Panc1 (cell line): Measurements from ENCODE around the gene EPN1.

ENCODE experiments used
- POLR2AphosphoS5 ChIP-seq: IDR thresholded peaks from 2 replicates; pipeline ENCODE4 v1.6.1; 2012; ENCODE audit warnings: mild to moderate bottlenecking, low read depth, low read length, moderate library complexity
- SIN3A ChIP-seq: IDR thresholded peaks from 2 replicates; pipeline ENCODE4 v1.6.1; 2012; ENCODE audit warnings: low read depth, mild to moderate bottlenecking, low read length, moderate library complexity, borderline replicate concordance; ENCODE audit not compliant: insufficient read depth
- TF ChIP-seq, protein P1 (sequence below): fragments of 450-650 bp; IDR thresholded peaks from 2 replicates; pipeline ENCODE4 v1.5.1; 2017; ENCODE audit warnings: mild to moderate bottlenecking
- TF ChIP-seq, protein P2 (sequence below), 2 experiments: IDR thresholded peaks; 2 replicates each; pipeline ENCODE4 v1.6.1; 2011 to 2012; ENCODE audit warnings: low read depth in 2 of 2, control low read depth in 1 of 2, low read length in 1 of 2, mild to moderate bottlenecking in 1 of 2, moderate library complexity in 1 of 2; ENCODE audit not compliant: insufficient read depth in 1 of 2

DNA sequence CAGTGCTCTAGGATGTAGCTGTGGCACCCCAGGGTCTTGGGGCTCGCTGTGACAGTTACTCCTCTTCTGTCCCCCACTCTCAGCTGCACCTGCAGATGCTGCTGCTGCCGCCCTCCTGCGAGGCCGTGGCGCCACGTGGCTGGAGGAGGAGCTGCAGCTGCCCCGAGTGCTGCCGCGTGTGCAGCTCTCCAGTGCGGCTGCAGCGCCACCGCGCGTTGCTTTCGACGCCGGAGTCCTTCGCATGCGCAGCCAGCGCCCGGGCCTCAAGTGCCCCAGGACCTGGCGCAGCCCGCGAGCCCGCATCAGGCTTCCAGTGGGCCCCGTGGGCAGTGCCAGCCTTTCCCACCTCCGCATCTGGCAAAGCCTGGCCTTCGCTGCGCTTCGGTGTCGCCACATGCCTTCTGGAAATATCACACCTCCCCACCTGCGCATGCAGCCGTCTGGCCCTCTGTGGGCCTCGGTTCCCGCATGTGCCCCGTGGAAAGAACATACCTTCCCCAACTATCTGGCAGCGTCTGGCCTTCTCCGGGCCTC, 34.9 kb upstream of the EPN1 start:
- no peak for TF ChIP-seq POLR2AphosphoS5
- TF ChIP-seq, protein P1, sequence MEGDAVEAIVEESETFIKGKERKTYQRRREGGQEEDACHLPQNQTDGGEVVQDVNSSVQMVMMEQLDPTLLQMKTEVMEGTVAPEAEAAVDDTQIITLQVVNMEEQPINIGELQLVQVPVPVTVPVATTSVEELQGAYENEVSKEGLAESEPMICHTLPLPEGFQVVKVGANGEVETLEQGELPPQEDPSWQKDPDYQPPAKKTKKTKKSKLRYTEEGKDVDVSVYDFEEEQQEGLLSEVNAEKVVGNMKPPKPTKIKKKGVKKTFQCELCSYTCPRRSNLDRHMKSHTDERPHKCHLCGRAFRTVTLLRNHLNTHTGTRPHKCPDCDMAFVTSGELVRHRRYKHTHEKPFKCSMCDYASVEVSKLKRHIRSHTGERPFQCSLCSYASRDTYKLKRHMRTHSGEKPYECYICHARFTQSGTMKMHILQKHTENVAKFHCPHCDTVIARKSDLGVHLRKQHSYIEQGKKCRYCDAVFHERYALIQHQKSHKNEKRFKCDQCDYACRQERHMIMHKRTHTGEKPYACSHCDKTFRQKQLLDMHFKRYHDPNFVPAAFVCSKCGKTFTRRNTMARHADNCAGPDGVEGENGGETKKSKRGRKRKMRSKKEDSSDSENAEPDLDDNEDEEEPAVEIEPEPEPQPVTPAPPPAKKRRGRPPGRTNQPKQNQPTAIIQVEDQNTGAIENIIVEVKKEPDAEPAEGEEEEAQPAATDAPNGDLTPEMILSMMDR = no peak; the same call in 1 of the 2 replicates
- TF ChIP-seq SIN3A = no peak
- TF ChIP-seq, protein P2, sequence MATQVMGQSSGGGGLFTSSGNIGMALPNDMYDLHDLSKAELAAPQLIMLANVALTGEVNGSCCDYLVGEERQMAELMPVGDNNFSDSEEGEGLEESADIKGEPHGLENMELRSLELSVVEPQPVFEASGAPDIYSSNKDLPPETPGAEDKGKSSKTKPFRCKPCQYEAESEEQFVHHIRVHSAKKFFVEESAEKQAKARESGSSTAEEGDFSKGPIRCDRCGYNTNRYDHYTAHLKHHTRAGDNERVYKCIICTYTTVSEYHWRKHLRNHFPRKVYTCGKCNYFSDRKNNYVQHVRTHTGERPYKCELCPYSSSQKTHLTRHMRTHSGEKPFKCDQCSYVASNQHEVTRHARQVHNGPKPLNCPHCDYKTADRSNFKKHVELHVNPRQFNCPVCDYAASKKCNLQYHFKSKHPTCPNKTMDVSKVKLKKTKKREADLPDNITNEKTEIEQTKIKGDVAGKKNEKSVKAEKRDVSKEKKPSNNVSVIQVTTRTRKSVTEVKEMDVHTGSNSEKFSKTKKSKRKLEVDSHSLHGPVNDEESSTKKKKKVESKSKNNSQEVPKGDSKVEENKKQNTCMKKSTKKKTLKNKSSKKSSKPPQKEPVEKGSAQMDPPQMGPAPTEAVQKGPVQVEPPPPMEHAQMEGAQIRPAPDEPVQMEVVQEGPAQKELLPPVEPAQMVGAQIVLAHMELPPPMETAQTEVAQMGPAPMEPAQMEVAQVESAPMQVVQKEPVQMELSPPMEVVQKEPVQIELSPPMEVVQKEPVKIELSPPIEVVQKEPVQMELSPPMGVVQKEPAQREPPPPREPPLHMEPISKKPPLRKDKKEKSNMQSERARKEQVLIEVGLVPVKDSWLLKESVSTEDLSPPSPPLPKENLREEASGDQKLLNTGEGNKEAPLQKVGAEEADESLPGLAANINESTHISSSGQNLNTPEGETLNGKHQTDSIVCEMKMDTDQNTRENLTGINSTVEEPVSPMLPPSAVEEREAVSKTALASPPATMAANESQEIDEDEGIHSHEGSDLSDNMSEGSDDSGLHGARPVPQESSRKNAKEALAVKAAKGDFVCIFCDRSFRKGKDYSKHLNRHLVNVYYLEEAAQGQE (IDR thresholded peaks at IDR 0.05; ENCODE audit: insufficient read depth in 1 of 2, low read depth in 2 of 2, low read length in 1 of 2) = no peak
